ENCODE data around the gene ERAS. TPM values are rescaled to one million over a fixed set of nuclear protein-coding genes. Genes with fewer than 3 reads are reported as not detected.

Gene ERAS, protein sequence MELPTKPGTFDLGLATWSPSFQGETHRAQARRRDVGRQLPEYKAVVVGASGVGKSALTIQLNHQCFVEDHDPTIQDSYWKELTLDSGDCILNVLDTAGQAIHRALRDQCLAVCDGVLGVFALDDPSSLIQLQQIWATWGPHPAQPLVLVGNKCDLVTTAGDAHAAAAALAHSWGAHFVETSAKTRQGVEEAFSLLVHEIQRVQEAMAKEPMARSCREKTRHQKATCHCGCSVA
- total RNA-seq, result not detected

DNA sequence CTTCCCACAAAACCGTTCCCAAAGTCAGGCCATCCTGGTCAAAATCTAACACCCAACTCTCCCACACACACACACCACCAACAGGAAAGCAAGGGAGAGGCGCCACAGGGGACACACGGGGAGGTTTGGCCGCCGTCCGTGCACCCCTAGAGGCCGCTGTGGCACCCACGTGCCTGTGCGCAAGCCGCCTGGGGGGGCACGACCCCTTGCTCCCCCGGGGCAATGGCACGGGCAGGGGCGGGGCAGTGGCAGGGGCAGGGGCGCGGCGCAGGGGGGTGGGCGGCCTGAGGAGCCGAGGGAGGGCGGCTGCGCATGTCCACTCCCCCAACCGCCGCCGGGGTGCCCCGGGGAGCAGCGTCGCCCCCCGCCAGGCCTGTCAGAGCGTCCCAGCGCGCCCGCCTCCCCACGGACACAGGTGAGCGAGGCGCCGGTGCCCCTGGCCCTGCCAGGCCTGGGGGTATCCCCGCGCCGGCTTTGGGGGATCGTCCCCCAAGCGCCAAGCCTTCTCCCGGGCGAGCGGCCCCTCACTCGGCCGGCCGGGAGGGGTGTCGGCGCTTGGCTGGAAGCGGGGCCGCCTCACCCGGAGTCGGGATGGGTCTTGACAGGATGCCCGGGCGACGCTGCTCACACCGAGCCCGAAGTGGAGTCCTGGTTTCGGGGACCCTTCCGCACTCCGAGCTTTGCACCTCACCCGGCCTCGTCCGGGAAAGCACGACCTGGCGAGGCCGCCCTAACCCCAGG, at the start of gene ERAS:
ERAS (plus strand) TSS at position 379 of the 741 bp plus-strand sequence. CDS start 2,611 bp downstream, outside the sequence.
- no peak for DNase-seq (ENCODE audit: low spot score)

- no peak for DNase-seq (ENCODE audit: low spot score)
Observed at GRCh38 chrX:48776818-48777439, 49.4 kb upstream of the ERAS start.

- no peak for DNase-seq (ENCODE audit: low spot score)
Observed at GRCh38 chrX:48779399-48779798, 46.9 kb upstream of the ERAS start.

GRCh38 chrX:48781705-48782104, 44.6 kb upstream of the ERAS start:
- no peak for DNase-seq (ENCODE audit: low spot score)

- no peak for DNase-seq (ENCODE audit: low spot score)
Observed at GRCh38 chrX:48782216-48782615, 44.1 kb upstream of the ERAS start.

GRCh38 chrX:48782795-48783194, 43.5 kb upstream of the ERAS start:
- no peak for DNase-seq (ENCODE audit: low spot score)

DNA sequence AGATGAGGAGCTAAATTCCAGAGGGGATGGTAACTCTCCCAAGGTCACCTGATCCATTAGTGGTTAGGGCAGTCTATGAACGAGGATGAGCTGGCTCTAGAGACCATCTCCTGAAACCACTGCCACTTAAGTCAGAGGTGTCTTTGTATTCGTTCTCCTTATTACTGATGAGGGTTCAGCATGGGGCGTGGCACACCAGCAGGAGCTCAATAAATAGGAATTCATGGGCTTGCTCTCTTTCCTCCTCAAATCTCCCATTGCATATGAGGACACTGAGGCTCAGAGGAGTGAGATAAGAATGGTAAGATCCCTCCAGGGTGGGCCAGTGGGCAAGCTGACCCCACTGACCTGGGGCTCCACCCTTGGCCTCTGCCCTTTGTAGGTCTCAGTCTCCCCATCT, 41.6 kb upstream of the ERAS start:
- no peak for DNase-seq (ENCODE audit: low spot score)

GRCh38 chrX:48785186-48785539, 41.1 kb upstream of the ERAS start:
- no peak for DNase-seq (ENCODE audit: low spot score)

DNA sequence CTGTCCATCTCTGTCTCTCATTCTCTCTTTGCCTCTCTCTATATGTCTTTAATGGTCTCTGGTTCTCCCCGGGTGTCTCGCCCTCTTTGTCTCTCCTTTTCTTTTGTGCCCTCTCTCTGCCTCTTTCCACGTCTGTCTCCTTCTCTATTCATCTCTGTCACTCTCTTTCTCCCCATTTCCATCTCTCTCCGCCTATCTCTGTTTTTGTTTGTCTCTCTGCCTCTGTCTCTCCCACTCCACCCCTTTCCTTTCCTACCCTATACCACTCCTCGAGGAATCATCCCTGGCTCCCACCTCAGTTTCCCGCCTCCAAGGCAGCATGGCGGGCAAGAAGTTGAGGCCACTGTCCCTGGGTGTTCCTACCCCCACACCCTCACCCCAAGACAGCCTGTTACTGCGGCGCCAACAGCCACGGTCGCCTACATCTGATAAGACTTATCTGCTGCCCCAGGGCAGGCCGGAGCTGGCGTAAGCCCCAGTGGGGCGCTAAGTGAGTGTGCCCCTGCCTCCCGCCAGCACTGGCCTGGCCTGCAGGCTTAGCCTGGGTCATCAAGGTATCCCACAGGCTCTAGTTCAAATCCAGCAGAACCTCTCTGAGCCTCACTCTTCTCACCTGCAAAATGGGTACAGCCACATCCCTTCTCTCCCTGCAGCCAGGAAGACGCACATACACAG, 40.6 kb upstream of the ERAS start:
- no peak for DNase-seq (ENCODE audit: low spot score)

- DNase-seq (ENCODE audit: low spot score), result no peak
Observed at GRCh38 chrX:48786341-48786800, 39.9 kb upstream of the ERAS start, which contains the start of gene GATA1. Gene GATA1, plus strand, starts transcription at chrX:48786590. Its CDS starts 4,520 bp downstream, at chrX:48791110.

DNA sequence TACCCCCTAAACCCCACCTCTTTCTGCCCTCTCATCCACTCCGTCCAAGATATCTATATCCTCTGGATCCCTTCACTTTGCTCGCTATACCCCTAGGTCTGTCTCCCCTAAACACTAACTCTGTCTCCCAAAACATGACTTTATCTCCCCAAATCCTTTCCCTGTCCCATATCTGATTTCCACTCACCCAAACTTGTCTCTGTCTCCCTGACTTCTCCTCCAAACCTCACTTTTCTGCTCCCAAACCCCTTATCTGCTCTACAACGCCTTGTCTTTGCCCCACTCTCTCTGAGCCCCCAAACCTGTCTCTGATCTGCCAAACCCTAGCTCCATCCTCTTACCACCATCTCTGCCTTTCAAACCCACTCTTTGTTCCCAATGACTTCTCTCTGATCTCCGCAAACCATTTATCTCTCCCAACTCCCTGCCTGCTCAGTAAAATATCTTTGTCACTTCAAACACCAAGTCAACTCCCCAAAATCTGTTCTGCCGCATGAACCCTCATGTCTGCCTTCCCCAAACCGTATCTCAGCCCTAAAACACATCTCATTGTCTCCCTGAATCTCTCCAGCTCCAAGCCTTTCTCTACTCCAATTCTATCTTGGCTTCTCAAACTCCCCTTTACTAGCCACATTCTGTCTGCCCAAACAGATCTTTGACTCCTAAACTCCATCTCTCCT, 39.3 kb upstream of the ERAS start:
- no peak for DNase-seq (ENCODE audit: low spot score)

DNA sequence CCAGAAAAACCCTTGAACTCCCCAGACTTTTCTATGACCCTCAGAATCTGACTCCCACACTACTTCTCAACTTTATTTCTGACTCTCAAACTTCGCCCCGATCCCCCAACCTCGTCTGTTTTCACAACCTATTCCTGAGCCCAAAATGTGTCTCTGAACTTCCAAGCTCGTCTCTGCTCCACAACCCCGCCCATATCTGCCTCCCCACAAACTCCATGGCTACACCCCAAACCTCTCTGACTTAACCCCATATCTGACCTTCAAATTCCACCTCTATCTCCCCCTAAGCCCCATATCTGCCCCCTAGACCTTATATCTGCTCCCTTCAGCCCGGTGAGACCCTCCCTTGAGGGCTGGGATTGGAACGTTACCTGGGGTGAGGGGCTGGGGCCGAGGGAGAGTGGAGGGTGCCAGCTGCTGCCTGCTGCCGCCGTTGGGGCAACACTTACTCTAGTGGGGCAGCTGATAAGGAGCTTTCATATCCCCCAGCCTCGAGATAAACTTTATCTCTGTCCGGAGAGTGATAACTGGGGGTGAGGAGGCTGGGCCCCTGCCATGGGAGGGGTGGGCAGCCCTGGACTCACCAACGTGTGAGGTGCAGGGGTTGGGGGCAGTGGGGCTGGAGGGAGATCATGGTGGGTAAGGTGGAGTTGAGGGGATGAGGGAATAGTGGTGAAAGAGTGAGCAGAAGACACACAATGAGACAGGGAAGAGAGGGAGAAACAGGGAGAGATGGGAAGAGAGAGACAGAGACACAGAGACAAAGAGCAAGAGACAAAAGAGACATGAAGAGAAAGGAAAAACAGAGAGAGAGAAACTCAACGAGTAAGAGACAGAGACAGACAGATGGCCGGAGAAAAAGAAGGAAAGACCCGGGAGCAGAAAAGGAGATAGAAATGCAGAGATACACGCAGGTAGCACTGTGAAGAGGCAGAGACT, 38.5 kb upstream of the ERAS start:
- DNase-seq (ENCODE audit: low spot score), result no peak

DNA sequence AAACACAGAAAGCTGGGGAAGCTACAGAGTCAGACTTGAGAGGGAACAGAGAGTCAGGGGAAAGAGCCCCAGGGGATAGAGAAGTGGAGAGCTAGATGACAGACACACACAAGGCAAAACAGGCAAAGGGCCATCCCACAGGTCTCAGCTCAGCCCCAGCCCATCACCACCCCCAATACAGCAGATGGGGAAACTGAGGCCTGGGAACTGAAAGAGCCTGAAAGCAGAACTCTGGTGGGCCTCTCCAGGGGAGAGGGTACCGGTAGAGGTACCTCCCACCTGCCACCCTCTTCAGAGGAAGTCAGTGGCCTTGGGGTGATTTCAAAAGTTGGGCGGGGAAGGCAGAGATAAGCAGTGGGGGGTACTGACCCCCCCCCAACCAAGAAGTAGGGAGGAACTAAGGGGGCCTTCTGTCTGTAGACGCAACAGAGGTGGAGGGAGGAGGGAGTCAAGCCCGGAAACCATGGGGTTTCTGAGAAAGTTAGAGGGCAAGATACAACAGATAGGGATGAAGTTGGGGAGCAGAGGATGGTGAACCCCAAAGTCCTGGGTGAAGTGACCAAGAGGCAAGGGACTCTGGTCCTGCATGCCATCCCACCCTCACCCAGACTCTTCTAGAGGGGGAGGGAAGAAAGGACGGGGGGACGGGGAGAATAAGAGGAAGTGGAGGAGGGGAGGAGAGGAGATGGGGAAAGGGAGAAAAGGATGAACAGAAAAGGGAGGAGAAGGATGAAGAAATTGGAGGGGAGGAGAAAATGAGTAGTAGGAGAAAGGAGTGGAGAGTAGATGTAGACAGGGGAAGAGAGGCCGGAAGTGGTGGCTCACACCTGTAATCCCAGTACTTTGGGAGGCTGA, 36.7 kb upstream of the ERAS start:
- DNase-seq (ENCODE audit: low spot score), result no peak

DNA sequence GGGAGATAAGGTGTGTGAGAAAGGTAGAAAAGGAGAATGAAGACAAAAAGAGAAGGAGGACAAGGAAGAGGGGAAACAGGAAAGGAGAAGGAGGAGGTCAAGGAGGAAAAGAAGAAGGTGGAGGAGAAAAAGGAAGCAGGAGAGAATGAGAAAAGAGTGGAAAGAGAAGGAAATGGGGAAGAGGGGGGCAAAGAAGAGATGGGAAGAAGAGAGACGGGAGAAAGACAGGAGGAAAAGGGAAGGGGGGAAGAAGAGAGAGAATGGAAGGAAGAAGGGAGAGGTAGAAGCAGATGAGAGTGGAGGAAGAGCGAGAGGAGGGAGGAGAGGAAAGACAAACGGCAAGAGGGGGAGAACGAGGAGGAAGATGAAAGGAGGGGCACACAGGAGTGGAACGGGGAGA, 35.8 kb upstream of the ERAS start:
- DNase-seq (ENCODE audit: low spot score), result no peak

- DNase-seq (ENCODE audit: low spot score), result no peak
Observed at GRCh38 chrX:48791063-48791820, 35.1 kb upstream of the ERAS start.

GRCh38 chrX:48792219-48792618, 34.1 kb upstream of the ERAS start:
- DNase-seq (ENCODE audit: low spot score), result no peak

- no peak for DNase-seq (ENCODE audit: low spot score)
Observed at GRCh38 chrX:48793935-48794334, 32.4 kb upstream of the ERAS start.

GRCh38 chrX:48794340-48794910, 31.9 kb upstream of the ERAS start:
- no peak for DNase-seq (ENCODE audit: low spot score)

Measured in mucosa of gallbladder (tissue), 1 donor.